Neural crest cell (in vitro differentiated cells): Measurements from ENCODE around the gene SPATA31C1. TPM values are rescaled to one million over a fixed set of nuclear protein-coding genes. Genes with fewer than 3 reads are reported as not detected.

ENCODE experiments used
- DNase-seq: peaks from one replicate; pipeline ENCODE4 v3.0.0; 2021; ENCODE audit warnings: low read depth, mixed read lengths, low spot score
- H3K27ac Mint-ChIP-seq: one replicate; pipeline ENCODE4 v1.8.0; 2021; ENCODE audit warnings: mild to moderate bottlenecking, mixed read lengths; ENCODE audit not compliant: unreplicated experiment
- H3K27me3 Mint-ChIP-seq: 2 replicates; pipeline ENCODE4 v1.8.0; 2021; ENCODE audit warnings: low read depth, mild to moderate bottlenecking, mixed read lengths
- H3K36me3 Mint-ChIP-seq: 2 replicates; pipeline ENCODE4 v1.8.0; 2021; ENCODE audit warnings: low read depth, mild to moderate bottlenecking, mixed read lengths
- H3K4me1 Mint-ChIP-seq: 2 replicates; pipeline ENCODE4 v1.8.0; 2021; ENCODE audit warnings: mixed read lengths
- H3K4me3 Mint-ChIP-seq: one replicate; pipeline ENCODE4 v1.8.0; 2021; ENCODE audit warnings: mild to moderate bottlenecking, mixed read lengths
- H3K9me3 Mint-ChIP-seq: 2 replicates; pipeline ENCODE4 v1.8.0; 2021; ENCODE audit warnings: mixed read lengths
- CTCF ChIP-seq: fragments of 200-600 bp; sonication (generic); conservative IDR thresholded peaks from 2 replicates; pipeline ENCODE4 v1.5.0; 2021; ENCODE audit warnings: antibody characterized with exemption, mild to moderate bottlenecking
- total RNA-seq: library from RNA; stranded (reverse); gene quantifications from 2 replicates; pipeline ENCODE4 v1.2.1, GENCODE V29; 2021

SPATA31C1 gene
- total RNA-seq, 1 donor from 2014 or later = 1.4 TPM

- no peak overlapping the region for H3K4me3 Mint-ChIP-seq
- H3K9me3 Mint-ChIP-seq = no peaks in the 10 kb centered on the region
- peak overlapping the region; percentile 57 for H3K27ac Mint-ChIP-seq
- H3K27me3 Mint-ChIP-seq = no peaks in the 10 kb centered on the region
- no peak for TF ChIP-seq CTCF
- no peaks in the 10 kb centered on the region for H3K4me1 Mint-ChIP-seq
- H3K36me3 Mint-ChIP-seq = no peaks in the 10 kb centered on the region
- DNase-seq = no peak
Observed at GRCh38 chr9:87887661-87888480, 29.9 kb upstream of the SPATA31C1 start.

GRCh38 chr9:87888501-87888900 lies 29.3 kb upstream of the SPATA31C1 start:
- Mint-ChIP-seq H3K27me3 (no peaks in the 10 kb centered on the region), H3K36me3 (no peaks in the 10 kb centered on the region), H3K9me3 (no peaks in the 10 kb centered on the region), H3K4me3 (no peak overlapping the region), H3K27ac (peak overlapping the region; percentile 57), H3K4me1 (no peaks in the 10 kb centered on the region)
- TF ChIP-seq CTCF = no peak
- no peak for DNase-seq

- Mint-ChIP-seq H3K4me3 (no peak overlapping the region), H3K9me3 (peaks cover 3% of the 10 kb centered on the region), H3K36me3 (no peaks in the 10 kb centered on the region), H3K27ac (no peak overlapping the region), H3K27me3 (no peaks in the 10 kb centered on the region), H3K4me1 (no peaks in the 10 kb centered on the region)
- no peak for DNase-seq
- TF ChIP-seq CTCF = no peak
Observed at GRCh38 chr9:87889065-87889881, 28.5 kb upstream of the SPATA31C1 start.

- H3K4me1 Mint-ChIP-seq = no peaks in the 10 kb centered on the region
- no peak for TF ChIP-seq CTCF
- no peaks in the 10 kb centered on the region for H3K27me3 Mint-ChIP-seq
- no peak overlapping the region for H3K27ac Mint-ChIP-seq
- no peak for DNase-seq
- no peaks in the 10 kb centered on the region for H3K36me3 Mint-ChIP-seq
- H3K9me3 Mint-ChIP-seq = peaks cover 3% of the 10 kb centered on the region
- H3K4me3 Mint-ChIP-seq = no peak overlapping the region
Observed at GRCh38 chr9:87889882-87890252, 27.9 kb upstream of the SPATA31C1 start.

- Mint-ChIP-seq H3K36me3 (no peaks in the 10 kb centered on the region), H3K4me1 (no peaks in the 10 kb centered on the region), H3K9me3 (peaks cover 3% of the 10 kb centered on the region), H3K27me3 (no peaks in the 10 kb centered on the region), H3K27ac (no peak overlapping the region), H3K4me3 (no peak overlapping the region)
- TF ChIP-seq CTCF = no peak
- DNase-seq = no peak
Observed at GRCh38 chr9:87890837-87891236, 26.9 kb upstream of the SPATA31C1 start.
